Parathyroid adenoma (tissue), 2 donors: ENCODE measurements around the gene ARHGEF7.

Experiments
- H2AFZ ChIP-seq: fragments of 300-600 bp; sonication (generic); one replicate; pipeline ENCODE4 v1.7.0; 2017; ENCODE audit warnings: antibody characterized with exemption, mild to moderate bottlenecking
- H3K27ac ChIP-seq: fragments of 300-600 bp; sonication (generic); one replicate; pipeline ENCODE4 v1.7.0; 2017
- H3K27me3 ChIP-seq: fragments of 300-600 bp; sonication (generic); one replicate; pipeline ENCODE4 v1.7.0; 2017; ENCODE audit warnings: low read length; ENCODE audit not compliant: control insufficient read depth, insufficient read depth
- H3K36me3 ChIP-seq: fragments of 300-600 bp; sonication (generic); one replicate; pipeline ENCODE4 v1.7.0; 2017; ENCODE audit warnings: low read length; ENCODE audit not compliant: control insufficient read depth, insufficient read depth
- H3K4me1 ChIP-seq: fragments of 300-600 bp; sonication (generic); one replicate; pipeline ENCODE4 v1.7.0; 2017; ENCODE audit warnings: control low read depth
- H3K4me2 ChIP-seq: fragments of 300-600 bp; sonication (generic); one replicate; pipeline ENCODE4 v1.7.0; 2017; ENCODE audit warnings: low read length
- H3K4me3 ChIP-seq: fragments of 300-600 bp; sonication (generic); one replicate; pipeline ENCODE4 v1.7.0; 2017; ENCODE audit warnings: low read depth, low read length
- H3K79me2 ChIP-seq: fragments of 300-600 bp; sonication (generic); one replicate; pipeline ENCODE4 v1.7.0; 2017; ENCODE audit warnings: control low read depth
- H3K9ac ChIP-seq: fragments of 300-600 bp; sonication (generic); one replicate; pipeline ENCODE4 v1.7.0; 2017; ENCODE audit warnings: mild to moderate bottlenecking
- H3K9me3 ChIP-seq: fragments of 300-600 bp; sonication (generic); one replicate; pipeline ENCODE4 v1.7.0; 2017; ENCODE audit warnings: low read length; ENCODE audit not compliant: control insufficient read depth
- CTCF ChIP-seq: fragments of 300-600 bp; sonication (generic); IDR thresholded peaks from one replicate; pipeline ENCODE4 v1.7.0; 2017; ENCODE audit warnings: antibody characterized with exemption, mild to moderate bottlenecking
- donor health status: primary hyperparathyroidism.

ARHGEF7 gene

DNA sequence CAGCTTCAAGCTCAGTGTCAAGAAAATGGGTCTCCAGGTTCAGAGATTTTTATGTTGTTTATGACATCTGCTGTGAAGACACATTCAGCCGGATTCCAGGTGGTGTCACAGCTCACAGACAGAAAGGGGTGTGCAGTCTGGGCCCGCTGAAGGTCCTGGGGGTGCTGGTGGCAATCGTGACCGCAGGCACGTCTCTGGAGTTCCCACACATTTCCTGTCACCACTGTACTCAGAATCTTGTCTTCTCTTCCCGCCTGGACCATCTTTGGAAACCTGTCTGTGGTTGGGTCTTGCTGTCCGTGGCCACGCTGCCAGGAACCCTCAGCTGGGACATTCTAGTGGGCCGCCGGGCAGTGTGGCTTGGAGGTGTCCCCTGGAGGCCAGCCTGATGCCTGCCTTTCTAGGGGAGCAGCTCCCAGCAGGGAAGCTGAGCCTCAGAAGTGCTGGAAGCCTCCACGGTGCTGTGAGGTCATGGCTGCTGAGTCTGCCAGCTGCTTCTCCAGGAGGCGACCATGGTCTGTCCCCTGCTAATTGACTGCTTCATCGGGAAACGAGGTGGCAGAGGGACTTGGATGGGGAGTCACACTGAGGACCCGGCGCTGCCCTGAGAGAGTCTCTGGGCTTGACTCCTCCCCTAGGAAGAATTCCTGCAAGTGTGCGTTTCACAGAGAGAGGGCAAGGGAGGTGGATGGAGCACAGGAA lies 209.0 kb downstream of the ARHGEF7 start:
- H3K27me3 ChIP-seq: no peaks in the 10 kb centered on the region
- TF ChIP-seq CTCF: no peak
- no peaks in the 10 kb centered on the region for H3K4me1 ChIP-seq
- H3K9me3 ChIP-seq: no peaks in the 10 kb centered on the region
- no peak overlapping the region for H3K4me2 ChIP-seq
- H3K36me3 ChIP-seq: no peaks in the 10 kb centered on the region
- no peak overlapping the region for H3K9ac ChIP-seq
- H3K79me2 ChIP-seq: no peaks in the 10 kb centered on the region
- no peak overlapping the region for H2AFZ ChIP-seq
- H3K27ac ChIP-seq: no peak overlapping the region
- no peak overlapping the region for H3K4me3 ChIP-seq

- Histone ChIP-seq H3K9me3 (no peaks in the 10 kb centered on the region), H3K36me3 (no peaks in the 10 kb centered on the region), H3K27me3 (no peaks in the 10 kb centered on the region), H3K9ac (no peak overlapping the region), H3K27ac (no peak overlapping the region), H2AFZ (no peak overlapping the region), H3K79me2 (no peaks in the 10 kb centered on the region), H3K4me2 (no peak overlapping the region), H3K4me1 (no peaks in the 10 kb centered on the region), H3K4me3 (no peak overlapping the region)
- no peak for TF ChIP-seq CTCF
Observed at GRCh38 chr13:111324736-111325135, 209.6 kb downstream of the ARHGEF7 start.

GRCh38 chr13:111325146-111325890 lies 210.2 kb downstream of the ARHGEF7 start:
- Histone ChIP-seq H3K79me2 (no peaks in the 10 kb centered on the region), H3K27me3 (no peaks in the 10 kb centered on the region), H3K4me3 (no peak overlapping the region), H3K9me3 (no peaks in the 10 kb centered on the region), H3K4me1 (no peaks in the 10 kb centered on the region), H3K9ac (no peak overlapping the region), H3K36me3 (no peaks in the 10 kb centered on the region), H3K4me2 (no peak overlapping the region), H2AFZ (no peak overlapping the region), H3K27ac (no peak overlapping the region)
- no peak for TF ChIP-seq CTCF

DNA sequence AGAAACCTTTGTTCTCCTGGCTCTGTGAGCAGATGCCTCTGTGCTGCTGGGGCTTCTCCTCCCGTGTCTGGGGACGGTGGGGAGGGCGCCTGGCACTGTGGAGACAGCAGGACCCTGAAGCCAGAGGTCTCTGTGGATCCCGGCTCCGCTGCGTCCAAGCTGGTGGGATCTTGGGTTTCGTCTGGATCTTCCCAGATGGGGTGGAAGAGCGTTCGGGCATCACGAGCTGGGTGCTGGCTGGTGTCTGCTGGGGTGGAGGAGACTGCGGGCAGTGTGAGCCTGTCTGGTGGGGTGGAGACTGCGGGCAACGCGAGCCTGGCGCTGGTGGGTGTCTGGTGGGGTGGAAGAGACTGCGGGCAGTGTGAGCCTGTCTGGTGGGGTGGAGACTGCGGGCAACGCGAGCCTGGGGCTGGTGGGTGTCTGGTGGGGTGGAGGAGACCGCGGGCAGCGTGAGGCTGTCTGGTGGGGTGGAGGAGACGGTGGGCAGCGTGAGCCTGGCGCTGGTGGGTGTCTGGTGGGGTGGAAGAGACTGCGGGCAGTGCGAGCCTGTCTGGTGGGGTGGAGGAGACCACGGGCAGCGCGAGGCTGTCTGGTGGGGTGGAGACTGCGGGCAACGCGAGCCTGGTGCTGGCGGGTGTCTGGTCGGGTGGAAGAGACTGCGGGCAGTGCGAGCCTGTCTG lies 211.0 kb downstream of the ARHGEF7 start:
- no peak for TF ChIP-seq CTCF
- H3K4me2 ChIP-seq: no peak overlapping the region

More for the DNA sequence above, 211.0 kb downstream of the ARHGEF7 start:
- Histone ChIP-seq H3K9me3 (no peaks in the 10 kb centered on the region), H3K79me2 (no peaks in the 10 kb centered on the region), H3K4me3 (no peak overlapping the region), H3K4me1 (no peaks in the 10 kb centered on the region), H3K36me3 (no peaks in the 10 kb centered on the region), H2AFZ (no peak overlapping the region), H3K27me3 (no peaks in the 10 kb centered on the region), H3K27ac (no peak overlapping the region), H3K9ac (no peak overlapping the region)
